Psoas muscle (tissue), 8 donors: ENCODE measurements around the gene CCDC157. TPM values are rescaled to one million over a fixed set of nuclear protein-coding genes. Genes with fewer than 3 reads are reported as not detected.
A peak's percentile ranks its signal among the peaks of the same experiment; 100 is the strongest.

ENCODE experiments used
- ATAC-seq, 4 donors: fragments of 200-7000 bp; cut with Tn5 transposase; one replicate each; pipeline ENCODE4 v1.9.1; 2020; ENCODE audit warnings: moderate library complexity in 3 of 4, mild to moderate bottlenecking in 2 of 4
- DNase-seq, 2 donors: peaks; one replicate each; pipeline ENCODE4 v3.0.0-alpha.2; 2020
- H3K27ac ChIP-seq: fragments of 200-600 bp; one replicate; pipeline ENCODE4 v1.8.0; 2022
- H3K27me3 ChIP-seq, 3 donors: fragments of 200-600 bp in 1 of 3; one replicate each; pipeline versions ENCODE4 v1.6.1 to v1.8.0; 2013 to 2022; ENCODE audit warnings: low read length in 2 of 3, mild to moderate bottlenecking in 2 of 3, moderate library complexity in 1 of 3; ENCODE audit not compliant: insufficient read depth in 3 of 3
- H3K36me3 ChIP-seq, 2 donors: fragments of 200-600 bp in 1 of 2; one replicate each; pipeline versions ENCODE4 v1.6.1 to v1.8.0; 2013 to 2022; ENCODE audit warnings: low read depth in 1 of 2, mild to moderate bottlenecking in 1 of 2, moderate library complexity in 1 of 2; ENCODE audit not compliant: insufficient read depth in 1 of 2
- H3K4me1 ChIP-seq: fragments of 200-600 bp; one replicate; pipeline ENCODE4 v1.8.0; 2022
- H3K4me3 ChIP-seq: fragments of 200-600 bp; one replicate; pipeline ENCODE4 v1.8.0; 2022; ENCODE audit warnings: mild to moderate bottlenecking
- H3K9me3 ChIP-seq: fragments of 200-600 bp; one replicate; pipeline ENCODE4 v1.8.0; 2022
- CTCF ChIP-seq: fragments of 200-600 bp; IDR thresholded peaks from one replicate; pipeline ENCODE4 v1.8.0; 2022; ENCODE audit warnings: antibody characterized with exemption
- WGBS, 3 donors: extraction: QIAGEN DNeasy Blood & Tissue Kit; methylation state at CpG; one replicate each; pipeline versions ENCODE4 v1.1.6 to v1.1.7; 2013; 5-methylcytosine and 5-hydroxymethylcytosine counted together
- intact Hi-C, 2 donors: fragments of 100-400 bp; cut with DNase I; formaldehyde crosslinking; loops; one replicate each; pipeline versions ENCODE4 v1.11.0 to v1.14.2; 2022
- polyA plus RNA-seq, 3 donors: library from polyadenylated mRNA; stranded (reverse); fragments of 200-250 nt; gene quantifications; one replicate each; pipeline ENCODE4 v1.2.3, GENCODE V29; 2013
- total RNA-seq, 4 donors: library from RNA; stranded (reverse); fragmentation: NEBNext Ultra II Directional in 2 of 4; extraction: Animal tissue kit (Norgen Biotek cat#: 25700) in 2 of 4; gene quantifications; one replicate each; pipeline versions ENCODE4 v1.2.1 to v1.2.4, GENCODE V29; 2021 to 2023
- donor health status: healthy with polysubstance abuse.
- donor health status: DM: no; HTN: no; CAD: no; lungs with moderate emphysema.
- donor health status: Bipolar disorder and iron deficiency.
- donor health status: healthy.
- donor health status: DM: yes; HTN: yes; CAD: no.
- donor health status: DM: no; HTN: no; CAD: no.
- donor health status: DM: no; HTN: no; CAD: no.
- donor health status: DM: yes; HTN: yes; CAD: no.

Gene CCDC157
- total and polyA plus RNA-seq, 7 donors = 0.17 to 2.6 (median 0.88) TPM

GRCh38 chr22:30357650-30358215 is 926 bp downstream of the CCDC157 start:
- Histone ChIP-seq H3K27ac (no peak overlapping the region), H3K27me3 (no peaks in the 10 kb centered on the region), H3K4me3 (peak overlapping the region; percentile 83), H3K36me3 (peaks cover under 1 to 11% of the 10 kb centered on the region in 2 donors), H3K9me3 (no peaks in the 10 kb centered on the region), H3K4me1 (peaks cover 25% of the 10 kb centered on the region)
- intact Hi-C loops = loop anchor here in 1 of 2 donors (10.0 kb wide), 1 partner anchor 67 kb away; the partner anchor contains the start of gene MTFP1
- ATAC-seq (no peak), DNase-seq (no peak)
- 44 to 52% (median 51%) methylated on average over 21 to 22 of the region's 22 CpGs for WGBS, 3 donors
- TF ChIP-seq CTCF = no peak

GRCh38 chr22:30358541-30358940 is 1.7 kb downstream of the CCDC157 start:
- Histone ChIP-seq H3K4me3 (no peak overlapping the region), H3K27ac (no peak overlapping the region), H3K36me3 (peaks cover 0 to 5% of the 10 kb centered on the region in 2 donors), H3K9me3 (no peaks in the 10 kb centered on the region), H3K27me3 (no peaks in the 10 kb centered on the region), H3K4me1 (peaks cover 25% of the 10 kb centered on the region)
- ATAC-seq (no peak), DNase-seq (no peak)
- no peak for TF ChIP-seq CTCF
- 87 to 92% (median 89%) methylated on average over 6 of the region's 6 CpGs for WGBS, 3 donors
- intact Hi-C loops = loop anchor here in 1 of 2 donors (10.0 kb wide), 1 partner anchor 66 kb away; the partner anchor contains the start of gene MTFP1

- no peaks in the 10 kb centered on the region for H3K27me3 ChIP-seq
- no peak overlapping the region for H3K4me3 ChIP-seq
- no peak for ATAC-seq
- H3K36me3 ChIP-seq = peaks cover 0 to 3% of the 10 kb centered on the region in 2 donors
- no peak for DNase-seq
- no peak overlapping the region for H3K27ac ChIP-seq
- 82 to 88% (median 88%) methylated on average over 10 of the region's 10 CpGs for WGBS, 3 donors
- intact Hi-C loops = no loop called here
- no peaks in the 10 kb centered on the region for H3K4me1 ChIP-seq
- H3K9me3 ChIP-seq = no peaks in the 10 kb centered on the region
- TF ChIP-seq CTCF = no peak
These were observed 5.3 kb downstream of the CCDC157 start for GRCh38 chr22:30361916-30362650.

- H3K4me1 ChIP-seq = no peaks in the 10 kb centered on the region
- no peaks in the 10 kb centered on the region for H3K9me3 ChIP-seq
- ATAC-seq = no peak
- DNase-seq = no peak
- no peak for TF ChIP-seq CTCF
- intact Hi-C loops = no loop called here
- no peak overlapping the region for H3K27ac ChIP-seq
- no peak overlapping the region for H3K4me3 ChIP-seq
- peaks cover 0 to 3% of the 10 kb centered on the region in 2 donors for H3K36me3 ChIP-seq
- WGBS, 3 donors = 70 to 80% (median 76%) methylated on average over 7 of the region's 7 CpGs
- H3K27me3 ChIP-seq = no peaks in the 10 kb centered on the region
These were observed 6.0 kb downstream of the CCDC157 start for GRCh38 chr22:30362651-30363281.
